GM21786 (cell line): Measurements from ENCODE around the gene RAPGEF4.
A peak's percentile ranks its signal among the peaks of the same experiment; 100 is the strongest.

ENCODE experiments used
- ATAC-seq: cut with Tn5 transposase; IDR thresholded peaks from one replicate; pipeline ENCODE4 v1.9.1; 2021; ENCODE audit not compliant: unreplicated experiment

The RAPGEF4 gene

DNA sequence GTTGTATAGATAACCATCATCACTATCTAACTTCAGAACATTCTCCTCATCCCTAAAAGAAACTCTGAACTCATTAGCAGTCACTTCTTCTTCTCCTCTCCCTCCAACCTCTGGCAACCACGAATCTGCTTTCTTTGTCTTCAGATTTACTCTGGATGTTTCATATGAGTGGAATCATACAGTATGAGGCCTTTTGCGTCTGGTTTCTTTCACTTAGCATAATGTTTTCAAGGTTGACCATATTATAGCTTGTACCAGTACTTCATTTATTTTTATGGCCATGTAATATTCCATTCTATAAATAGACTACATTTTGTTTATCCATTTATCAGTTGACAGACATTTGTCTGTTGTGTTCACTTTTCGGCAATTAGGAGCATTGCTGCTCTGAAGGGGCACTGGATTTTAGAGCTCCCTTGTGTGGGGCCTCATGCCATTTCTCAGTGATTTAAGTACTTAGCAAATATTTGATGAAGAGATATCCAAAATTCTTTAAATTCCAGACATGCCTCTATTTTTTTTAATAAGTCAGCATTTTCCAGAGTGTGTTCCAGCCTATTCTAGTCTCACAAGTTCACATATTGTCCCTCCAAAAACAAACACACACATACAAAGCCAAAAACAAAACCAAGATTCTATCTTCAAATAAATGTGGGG lies 317.5 kb downstream of the RAPGEF4 start:
- no peak for ATAC-seq

DNA sequence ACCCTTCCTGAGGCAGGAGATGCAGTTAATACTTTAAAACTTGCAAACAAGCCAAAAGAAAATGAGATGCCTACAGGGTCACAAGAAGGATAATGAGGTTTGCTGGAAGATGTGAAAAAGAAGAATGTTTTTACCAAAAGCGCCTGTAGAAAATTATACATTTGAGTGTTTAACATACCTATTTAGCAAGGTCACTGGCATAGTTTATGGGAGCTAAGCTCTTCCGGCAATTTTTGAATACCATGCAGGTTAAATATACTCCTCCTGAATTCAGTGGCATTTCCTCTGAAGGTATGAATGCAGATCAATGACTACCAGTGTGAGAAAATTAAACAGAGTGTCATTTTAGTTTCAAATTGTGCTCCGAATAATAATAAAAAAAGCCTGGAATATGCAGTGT lies 318.8 kb downstream of the RAPGEF4 start:
- ATAC-seq, result no peak

DNA sequence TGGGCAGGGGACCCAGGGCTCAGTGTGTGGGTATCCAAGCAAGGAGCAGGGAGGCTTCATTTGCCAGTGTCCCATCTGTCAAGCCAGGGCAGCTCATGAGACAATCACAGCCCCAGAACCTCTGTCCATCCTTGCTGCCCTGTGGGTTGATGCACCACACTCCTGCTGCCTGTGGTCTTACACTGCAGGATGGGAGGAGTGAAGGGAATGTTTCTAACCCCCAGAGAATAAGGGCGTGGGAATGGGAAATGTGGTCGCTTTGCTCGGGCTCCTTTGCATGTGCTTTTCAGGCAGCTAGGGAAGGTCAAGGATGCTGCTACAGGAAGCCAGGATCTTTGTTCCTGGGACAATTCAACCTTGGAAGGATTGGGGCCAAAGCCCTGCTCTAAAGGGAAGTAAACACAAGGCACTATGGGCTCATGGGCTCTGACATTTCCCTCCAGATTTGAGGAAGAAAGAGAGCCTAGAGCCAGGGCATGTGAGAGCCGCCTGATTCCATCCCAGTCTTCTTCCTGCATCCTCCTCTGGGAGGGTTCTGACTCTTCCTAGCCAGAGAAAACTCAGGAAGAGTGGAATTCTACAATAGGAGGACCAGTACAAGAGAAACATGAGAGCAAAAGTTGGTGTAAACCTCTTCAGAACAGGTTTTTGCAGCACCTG lies 321.2 kb downstream of the RAPGEF4 start:
- ATAC-seq, result no peak

DNA sequence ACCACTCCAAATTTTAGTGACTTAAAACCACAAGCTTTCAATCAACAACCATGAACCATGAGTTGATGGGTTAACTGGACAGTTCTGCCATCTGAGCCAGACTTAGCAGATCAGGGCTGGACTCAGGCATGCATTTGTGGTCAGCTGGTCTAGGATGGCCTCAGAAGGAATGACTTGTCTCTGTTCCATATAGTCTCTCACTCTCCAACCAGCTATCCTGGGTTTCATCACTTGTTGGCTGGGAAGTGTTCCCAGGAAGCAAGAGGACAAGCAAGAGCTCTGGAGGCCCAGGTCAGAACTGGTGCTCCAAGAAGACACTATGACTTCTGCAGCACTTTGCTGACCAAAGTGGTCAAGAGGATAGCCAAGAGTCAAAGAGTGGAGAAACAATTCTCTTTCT lies 322.5 kb downstream of the RAPGEF4 start:
- ATAC-seq, result no peak

DNA sequence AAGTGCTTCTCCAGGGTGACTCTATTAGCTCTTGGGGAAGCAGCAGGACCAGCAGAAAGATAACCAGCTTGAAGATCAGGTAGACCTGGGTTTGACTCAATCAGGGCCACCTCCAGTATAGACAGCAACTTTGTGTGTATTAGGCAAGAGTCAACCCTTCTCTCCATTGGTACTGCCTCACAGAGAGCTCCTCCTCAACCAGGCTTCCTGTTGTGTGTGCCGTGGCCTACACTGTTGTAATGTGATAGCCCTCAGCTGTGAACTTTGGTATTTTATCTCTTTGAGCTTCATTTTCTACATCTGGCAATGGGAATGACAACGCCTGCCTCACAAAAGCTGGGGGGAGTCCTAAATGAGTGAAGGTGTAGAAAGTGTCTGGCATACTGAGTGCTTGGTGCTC lies 323.0 kb downstream of the RAPGEF4 start:
- ATAC-seq, result no peak

DNA sequence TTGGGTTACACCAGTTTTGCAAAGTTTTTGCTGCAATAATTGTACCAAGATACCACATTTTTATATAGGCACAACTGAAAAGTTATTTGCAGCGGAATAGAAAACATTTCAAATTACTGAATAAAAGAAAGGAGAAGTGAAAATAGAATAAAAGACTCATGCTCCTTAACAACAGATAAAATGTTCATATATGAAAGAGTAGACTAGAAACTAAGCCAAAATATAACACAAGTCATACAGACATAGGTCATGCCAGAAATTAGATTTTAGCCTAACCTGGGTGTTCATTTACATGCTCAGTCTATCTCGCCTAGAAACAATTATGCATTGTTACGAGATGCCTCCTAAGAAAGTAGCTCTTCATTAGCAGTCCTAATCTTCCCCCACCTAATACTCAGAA lies 323.6 kb downstream of the RAPGEF4 start:
- no peak for ATAC-seq

DNA sequence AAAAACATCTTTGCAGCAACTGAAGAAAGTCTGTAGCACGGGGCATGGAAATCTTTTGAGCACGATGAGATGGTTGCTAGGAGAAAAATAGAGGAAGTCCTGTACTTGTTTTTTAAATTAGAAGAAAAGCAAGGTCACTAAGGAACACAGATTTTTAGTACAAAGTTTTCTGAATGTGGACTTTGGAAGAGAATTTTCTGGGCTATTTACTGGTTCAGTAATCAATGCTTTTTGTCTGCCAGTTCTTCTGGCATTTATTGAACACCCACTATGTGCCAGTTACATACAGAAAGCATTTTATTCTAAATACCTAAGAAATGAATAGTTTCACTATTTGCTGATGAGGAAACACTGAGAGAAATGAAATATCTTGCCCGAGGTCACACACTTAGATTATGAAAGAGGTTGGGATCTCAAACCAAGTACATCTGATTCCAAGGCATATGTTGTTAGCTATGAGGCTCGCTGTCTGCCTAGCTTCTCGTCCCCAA lies 324.4 kb downstream of the RAPGEF4 start:
- no peak for ATAC-seq

DNA sequence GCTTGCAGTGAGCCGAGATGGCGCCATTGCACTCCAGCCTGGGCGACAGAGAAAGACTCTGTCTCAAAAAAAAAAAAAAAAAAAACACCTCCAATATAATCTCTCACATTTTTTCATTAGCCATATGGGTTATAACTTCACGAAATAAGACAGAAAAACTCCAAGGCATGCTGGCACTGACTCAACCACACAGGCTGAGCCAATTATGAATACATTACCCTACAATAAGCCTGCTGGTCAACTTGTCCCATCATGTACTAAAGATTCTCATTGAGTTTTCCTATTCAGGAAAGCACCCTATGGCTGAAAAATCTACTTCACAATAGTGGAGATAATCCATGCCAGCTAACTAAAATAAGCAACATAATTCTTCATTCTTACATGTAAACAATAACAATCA lies 327.2 kb downstream of the RAPGEF4 start:
- ATAC-seq, result no peak

DNA sequence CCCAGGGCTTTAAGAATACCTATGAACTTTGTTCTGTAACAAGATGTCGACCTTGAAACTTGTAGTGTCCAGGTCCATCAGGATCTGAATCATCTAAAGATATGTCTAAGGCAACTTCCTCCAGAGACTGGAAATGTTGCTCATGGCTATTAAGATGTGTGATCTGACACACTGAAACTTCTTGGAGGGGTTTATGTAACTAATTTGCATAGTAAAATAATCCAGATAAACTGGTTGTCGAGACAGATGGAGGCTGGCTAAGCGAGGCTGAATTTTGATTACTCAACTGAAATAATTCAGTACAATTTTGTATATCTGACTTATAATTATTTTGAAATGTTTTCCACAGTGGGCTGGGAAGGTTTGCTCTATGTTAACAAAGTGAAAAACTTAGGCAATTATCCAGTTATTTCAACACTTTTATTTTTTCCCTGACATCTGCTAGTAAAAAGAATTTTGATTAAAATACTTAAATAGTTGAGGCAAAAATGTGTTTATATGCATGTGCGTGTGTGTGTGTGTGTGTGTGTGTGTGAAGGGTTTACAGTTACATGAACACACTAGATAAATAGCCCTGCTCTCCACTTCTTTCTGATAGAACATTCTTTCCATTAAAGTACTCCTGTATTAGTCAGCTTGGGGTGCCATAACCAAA lies 328.6 kb downstream of the RAPGEF4 start:
- no peak for ATAC-seq

DNA sequence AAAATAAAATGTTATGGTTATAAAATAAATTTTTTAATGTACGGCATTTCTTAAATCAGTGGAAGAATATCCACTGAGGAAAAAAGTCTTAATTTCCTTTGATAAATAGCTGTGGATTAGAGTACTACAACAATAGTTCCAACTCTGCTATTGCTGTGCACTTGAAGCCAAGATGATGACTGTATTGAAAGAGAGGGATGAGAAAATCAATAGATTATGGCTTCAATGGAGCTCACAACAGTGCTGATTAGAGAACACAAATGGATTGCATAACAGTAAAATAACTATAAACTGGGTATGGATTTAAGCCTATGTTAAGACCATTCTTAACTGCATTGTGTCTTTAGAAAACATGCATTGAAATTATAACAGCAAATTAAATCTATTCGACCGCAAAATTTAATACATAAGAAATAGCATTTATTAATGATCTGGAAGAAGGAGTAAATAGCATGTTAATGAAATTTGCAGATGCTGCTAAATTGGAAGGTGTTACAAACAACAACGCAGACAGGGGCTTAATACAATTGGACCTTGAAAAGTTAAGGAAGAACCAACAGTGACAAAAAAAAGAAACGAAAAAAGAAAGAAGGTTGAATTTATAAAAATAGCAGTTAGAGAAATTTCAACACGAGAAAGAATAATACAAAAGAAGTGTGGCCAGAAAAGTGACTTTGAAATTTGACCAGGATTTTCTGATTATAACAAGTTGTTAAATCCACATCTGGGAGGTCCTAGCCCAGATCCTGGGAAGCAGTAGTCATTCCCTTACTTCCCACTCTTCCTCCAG lies 331.4 kb downstream of the RAPGEF4 start:
- ATAC-seq, result no peak

DNA sequence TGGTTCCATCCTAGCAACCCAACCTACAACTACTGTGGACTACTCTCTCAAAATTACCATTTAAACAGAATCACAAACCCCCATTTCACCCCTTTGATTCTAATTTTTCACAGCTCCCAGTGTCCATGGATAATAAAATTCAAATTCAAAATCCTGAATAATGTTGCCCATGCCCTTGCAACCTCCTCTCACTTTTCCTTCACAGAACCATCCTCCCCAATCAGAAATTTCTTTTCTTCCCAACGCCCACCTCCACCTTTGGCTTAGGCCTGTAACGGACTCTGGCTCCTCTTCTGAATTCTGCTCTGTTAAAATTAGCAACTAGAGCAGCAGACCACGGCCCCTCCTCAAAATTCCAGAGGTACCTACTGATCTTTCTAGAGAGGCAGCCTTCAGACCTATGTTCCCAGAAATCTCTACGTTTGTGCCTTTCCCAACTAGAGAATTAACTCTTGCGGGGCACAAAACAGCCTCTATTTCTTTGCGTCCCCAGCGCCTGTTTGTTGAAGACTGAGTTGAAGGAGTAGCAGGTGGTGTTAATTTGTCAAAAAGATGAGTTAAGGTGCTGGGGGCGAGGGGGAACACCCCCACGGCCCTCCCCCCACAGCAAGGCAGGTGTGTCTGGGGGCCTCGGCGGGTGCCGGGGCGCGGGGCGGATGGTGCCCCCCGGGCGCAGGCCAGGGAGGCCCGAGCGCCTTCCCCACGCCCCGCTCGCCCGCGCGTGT lies 339.6 kb downstream of the RAPGEF4 start:
- no peak for ATAC-seq

DNA sequence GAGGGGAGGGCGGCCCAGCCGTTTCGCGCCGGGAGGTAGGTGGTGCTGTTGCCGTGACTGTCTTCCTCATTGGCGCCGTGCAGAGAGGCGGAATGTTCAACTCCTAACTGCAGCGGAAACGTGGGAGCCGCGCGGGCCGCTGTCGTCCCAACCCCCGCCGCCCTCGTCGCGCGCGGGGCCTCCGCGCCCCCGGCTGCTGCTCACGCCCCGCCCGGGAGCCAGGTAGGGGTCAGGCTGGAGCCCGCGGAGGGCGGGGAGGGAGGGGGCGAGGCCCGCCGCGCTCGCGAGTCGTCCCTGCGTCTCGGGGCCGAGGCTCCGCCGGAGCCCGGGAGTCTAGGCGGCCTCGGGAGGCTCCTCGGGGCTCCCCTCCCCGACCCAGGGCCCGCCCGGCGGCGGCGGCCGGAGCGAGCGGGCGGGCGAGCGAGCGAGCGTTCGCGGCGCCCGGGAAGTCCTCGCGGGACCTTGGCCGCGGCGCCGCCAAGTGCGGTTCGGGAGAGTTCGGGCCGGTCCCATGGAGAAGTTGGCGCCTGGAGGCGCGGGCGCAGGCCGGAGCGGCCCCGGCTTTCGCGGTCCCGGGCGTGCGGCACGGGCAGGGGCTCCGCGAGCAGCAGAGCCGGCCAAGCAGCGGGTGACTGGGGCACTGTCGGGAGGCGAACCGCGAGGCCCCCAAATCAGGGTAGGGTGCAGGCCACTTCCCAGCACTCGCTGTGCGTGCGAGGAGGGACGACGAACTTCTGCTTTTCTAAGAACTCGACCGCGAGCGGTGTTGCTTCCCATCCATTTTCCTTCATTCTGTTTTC lies 340.3 kb downstream of the RAPGEF4 start, which contains the start of gene MAP3K20:
Gene MAP3K20 (plus strand): TSS at position 66 of the 800 bp plus-strand sequence. CDS start 15,186 bp downstream, outside the sequence.
- ATAC-seq, result peak; percentile 69

DNA sequence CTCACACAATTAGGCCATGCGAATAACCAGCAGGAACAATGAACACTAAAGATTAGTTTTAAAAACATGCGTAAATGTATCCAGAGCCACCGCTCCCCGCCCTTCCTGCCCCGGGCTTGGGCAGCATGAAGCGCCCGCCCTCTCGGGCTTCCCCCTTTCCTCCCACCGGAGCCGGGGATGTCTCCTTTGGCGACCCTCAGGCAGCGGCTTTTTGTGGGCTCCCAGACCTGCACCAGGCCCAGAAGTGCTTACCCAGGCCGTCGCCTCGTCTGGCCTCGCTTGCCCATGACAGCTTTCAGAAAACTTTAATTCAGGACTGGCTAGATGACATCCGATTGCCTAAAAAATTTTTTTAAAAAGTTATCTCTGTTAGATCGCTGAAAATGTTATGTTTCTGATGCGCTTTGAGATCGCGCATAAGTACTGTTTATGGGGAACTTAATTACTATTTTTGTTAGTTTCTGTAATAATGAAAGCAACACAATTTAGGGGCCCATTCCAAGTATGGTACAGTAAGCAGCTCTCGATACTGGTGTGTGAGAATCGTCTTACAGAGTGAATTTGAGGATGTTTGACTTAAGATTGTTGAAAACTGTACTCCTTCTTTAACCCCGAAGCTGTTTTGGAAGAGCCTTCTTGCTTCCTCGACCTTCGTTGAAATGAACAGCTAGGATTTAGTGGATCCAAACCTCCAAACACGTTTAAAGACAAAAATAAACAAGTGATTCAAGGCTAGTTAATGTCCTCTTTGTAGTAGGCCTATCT lies 341.1 kb downstream of the RAPGEF4 start:
- ATAC-seq, result peak; percentile 31

DNA sequence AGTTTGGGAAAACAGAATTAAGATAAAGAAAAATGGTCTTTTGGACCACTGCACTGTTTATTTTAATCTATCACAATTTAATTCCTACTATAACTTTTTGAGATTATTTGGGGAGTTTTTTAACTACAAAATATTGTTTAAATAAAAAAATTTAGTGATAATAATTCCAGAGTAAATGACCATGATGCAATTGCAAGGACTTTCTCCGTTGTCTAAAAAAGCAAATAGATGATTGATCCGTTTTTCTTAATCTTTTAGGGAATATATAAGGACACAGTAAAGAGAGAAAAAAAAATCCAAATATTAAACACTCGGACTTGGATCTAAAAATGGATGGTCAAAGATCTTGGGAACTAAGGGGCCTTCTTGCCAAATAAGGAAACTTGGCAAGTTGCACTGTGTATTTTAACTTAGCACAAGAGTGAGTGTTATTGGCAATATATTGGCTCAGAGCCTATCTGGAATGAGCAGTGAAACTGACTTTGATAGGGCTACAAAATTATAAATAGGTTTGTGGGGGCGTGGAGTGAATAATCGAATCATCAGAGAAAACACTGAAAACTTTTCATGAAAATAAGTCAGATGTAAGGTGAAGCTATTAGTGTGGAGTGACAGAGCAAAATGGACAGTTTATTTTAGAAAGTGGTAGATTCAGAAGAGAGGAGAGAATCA lies 342.0 kb downstream of the RAPGEF4 start:
- ATAC-seq, result no peak

DNA sequence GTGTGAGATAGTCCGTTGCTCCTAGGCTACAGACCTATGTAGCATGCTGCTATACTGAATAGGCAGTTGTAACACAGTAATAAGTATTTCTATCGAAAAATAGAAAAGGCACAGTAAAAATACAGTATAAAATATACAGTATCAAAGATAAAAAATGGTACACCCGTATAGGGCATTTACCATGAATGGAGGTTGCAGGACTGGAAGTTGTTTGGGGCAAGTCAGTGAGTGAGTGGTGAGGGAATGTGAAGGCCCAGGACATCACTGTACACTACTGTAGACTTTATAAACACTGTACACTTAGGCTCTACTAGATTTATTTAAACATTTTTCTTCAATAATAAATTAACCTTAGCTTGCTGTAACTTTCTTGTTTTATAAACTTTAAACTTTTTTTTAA lies 343.5 kb downstream of the RAPGEF4 start:
- ATAC-seq, result no peak

DNA sequence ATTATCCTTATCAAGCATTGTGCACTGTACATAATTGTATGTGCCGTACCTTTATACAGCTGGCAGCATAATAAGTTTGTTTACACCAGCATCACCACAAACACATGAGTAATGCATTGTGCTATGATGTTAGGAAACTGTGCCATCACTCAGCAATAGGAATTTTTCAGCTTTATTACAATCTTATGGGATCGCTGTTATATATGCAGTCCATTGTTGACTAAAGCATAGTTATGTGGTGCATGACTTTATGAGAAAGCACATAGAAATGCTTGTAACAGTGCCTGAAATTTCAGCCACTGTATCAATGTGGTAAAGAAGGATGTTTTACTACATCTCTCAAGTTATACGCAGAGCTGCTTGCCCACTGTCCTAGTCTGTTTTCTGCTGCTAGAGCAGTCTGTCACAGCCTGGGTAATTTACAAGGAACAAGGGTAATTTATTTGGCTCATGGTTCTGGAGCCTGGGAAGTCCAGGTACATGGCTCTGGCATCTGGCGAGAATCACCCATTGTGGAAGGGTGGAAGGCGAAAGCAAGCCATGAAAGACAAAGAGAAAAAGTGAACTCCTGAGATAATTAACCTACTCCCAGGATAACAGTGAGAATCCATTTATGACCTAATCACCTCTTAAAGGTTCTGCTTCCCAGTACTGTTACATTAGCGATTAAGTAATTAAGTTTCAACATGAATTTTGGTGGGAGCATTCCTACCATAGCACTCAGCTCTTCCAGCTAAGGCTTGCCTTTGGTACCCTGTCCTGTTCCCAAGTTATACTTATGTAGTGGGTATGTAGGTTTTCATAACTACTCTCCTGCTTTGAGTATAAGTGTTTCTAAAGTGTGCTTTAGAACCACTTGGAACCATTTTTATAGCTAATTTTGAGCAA lies 344.6 kb downstream of the RAPGEF4 start:
- ATAC-seq, result no peak

DNA sequence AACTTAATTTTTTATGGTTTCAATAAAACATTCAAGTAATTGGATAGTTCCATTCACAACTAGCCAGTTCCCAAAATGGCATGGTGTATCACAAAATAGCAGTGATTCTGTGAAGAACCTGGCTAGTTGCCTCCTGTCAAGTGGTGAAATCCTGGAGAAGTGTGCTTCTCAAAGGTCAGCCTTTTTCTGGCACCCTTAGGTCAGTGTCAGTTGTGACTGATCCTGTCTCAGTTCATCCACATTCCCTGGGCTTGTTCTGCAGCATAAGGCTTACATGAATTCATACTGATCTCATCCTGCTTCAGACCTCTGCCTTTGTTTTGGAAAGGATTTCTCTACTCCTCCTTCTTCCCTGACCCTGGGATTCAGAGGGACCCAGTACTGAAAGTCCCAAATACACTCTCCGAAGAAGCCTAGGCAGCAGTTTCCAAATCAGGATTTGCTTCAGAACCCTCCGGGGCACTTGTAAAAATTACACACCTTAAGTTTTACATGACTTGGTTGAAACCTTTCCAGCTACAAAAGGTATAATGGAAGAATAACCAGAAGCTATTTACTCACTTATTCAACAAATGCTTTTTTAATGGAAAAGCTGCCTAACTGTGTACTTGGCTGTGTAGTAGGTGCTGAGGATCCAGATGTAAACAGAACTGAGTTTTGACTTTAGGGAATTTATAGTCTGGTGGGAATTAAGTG lies 351.0 kb downstream of the RAPGEF4 start:
- no peak for ATAC-seq
